Trophoblast cell (in vitro differentiated cells and primary cell): ENCODE measurements around the gene HECW1.

Source experiments
- DNase-seq, 2 donors: peaks; one replicate each; pipeline ENCODE4 v3.0.0-alpha.2; 2016
- H2AFZ ChIP-seq: 2 replicates; pipeline ENCODE4 v1.6.1; 2013; ENCODE audit warnings: low read length, moderate library complexity, mild to moderate bottlenecking; ENCODE audit not compliant: insufficient read depth, poor library complexity
- H2AK5ac ChIP-seq: 2 replicates; pipeline ENCODE4 v1.6.1; 2013; ENCODE audit warnings: mild to moderate bottlenecking, low read length
- H2BK120ac ChIP-seq: 2 replicates; pipeline ENCODE4 v1.6.1; 2013; ENCODE audit warnings: low read length, mild to moderate bottlenecking, moderate library complexity; ENCODE audit not compliant: insufficient read depth, poor library complexity
- H2BK12ac ChIP-seq: 2 replicates; pipeline ENCODE4 v1.6.1; 2013; ENCODE audit warnings: mild to moderate bottlenecking, low read length, moderate library complexity
- H2BK5ac ChIP-seq: 2 replicates; pipeline ENCODE4 v1.6.1; 2013; ENCODE audit warnings: low read length, low read depth, moderate library complexity, mild to moderate bottlenecking; ENCODE audit not compliant: poor library complexity
- H3K14ac ChIP-seq: 2 replicates; pipeline ENCODE4 v1.6.1; 2013; ENCODE audit warnings: mild to moderate bottlenecking, low read length
- H3K18ac ChIP-seq: 2 replicates; pipeline ENCODE4 v1.6.1; 2013; ENCODE audit warnings: mild to moderate bottlenecking, low read length
- H3K23ac ChIP-seq: 2 replicates; pipeline ENCODE4 v1.6.1; 2013; ENCODE audit warnings: low read length
- H3K27ac ChIP-seq: 2 replicates; pipeline ENCODE4 v1.5.1; 2013; ENCODE audit warnings: low read depth, mild to moderate bottlenecking, inconsistent platforms, low read length, moderate library complexity
- H3K27me3 ChIP-seq: 2 replicates; pipeline ENCODE4 v1.6.1; 2013; ENCODE audit warnings: inconsistent platforms, mild to moderate bottlenecking, low read length, moderate library complexity; ENCODE audit not compliant: insufficient read depth
- H3K36me3 ChIP-seq, 2 experiments: 1 replicate in 1 of 2; 2 replicates in 1 of 2; pipeline ENCODE4 v1.6.1; 2013; ENCODE audit warnings: low read length in 2 of 2, mild to moderate bottlenecking in 2 of 2, moderate library complexity in 1 of 2; ENCODE audit not compliant: insufficient read depth in 2 of 2, control insufficient read depth in 1 of 2
- H3K4ac ChIP-seq: 2 replicates; pipeline ENCODE4 v1.6.1; 2013; ENCODE audit warnings: low read depth, mild to moderate bottlenecking, low read length, moderate library complexity
- H3K4me1 ChIP-seq, 2 experiments: 1 replicate in 1 of 2; 2 replicates in 1 of 2; pipeline ENCODE4 v1.6.1; 2013; ENCODE audit warnings: low read length in 2 of 2, mild to moderate bottlenecking in 2 of 2, moderate library complexity in 1 of 2; ENCODE audit not compliant: insufficient read depth in 2 of 2, control insufficient read depth in 1 of 2
- H3K4me2 ChIP-seq: 2 replicates; pipeline ENCODE4 v1.6.1; 2013; ENCODE audit warnings: inconsistent platforms, mild to moderate bottlenecking, low read length, moderate library complexity
- H3K4me3 ChIP-seq: 2 replicates; pipeline ENCODE4 v1.5.1; 2013; ENCODE audit warnings: mild to moderate bottlenecking, low read depth, low read length, inconsistent platforms
- H3K79me1 ChIP-seq: one replicate; pipeline ENCODE4 v1.6.1; 2013; ENCODE audit warnings: low read length
- H3K79me2 ChIP-seq: 2 replicates; pipeline ENCODE4 v1.6.1; 2013; ENCODE audit warnings: low read length, mild to moderate bottlenecking; ENCODE audit not compliant: control insufficient read depth, insufficient read depth, poor library complexity
- H3K9ac ChIP-seq: 2 replicates; pipeline ENCODE4 v1.6.1; 2013; ENCODE audit warnings: mild to moderate bottlenecking, low read length
- H3K9me3 ChIP-seq: 2 replicates; pipeline ENCODE4 v1.6.1; 2013; ENCODE audit warnings: low read depth, mild to moderate bottlenecking, control low read depth, inconsistent platforms, low read length; ENCODE audit not compliant: insufficient read depth
- H4K12ac ChIP-seq: 2 replicates; pipeline ENCODE4 v1.6.1; 2013; ENCODE audit warnings: low read depth, mild to moderate bottlenecking, low read length, moderate library complexity
- H4K8ac ChIP-seq: 2 replicates; pipeline ENCODE4 v1.6.1; 2013; ENCODE audit warnings: low read depth, mild to moderate bottlenecking, low read length, moderate library complexity
- H4K91ac ChIP-seq: one replicate; pipeline ENCODE4 v1.6.1; 2013; ENCODE audit warnings: low read depth, mild to moderate bottlenecking, low read length, moderate library complexity
- WGBS: extraction: QIAGEN DNeasy Blood & Tissue Kit; methylation state at CpG from one replicate; pipeline ENCODE4 v1.1.7; 2013; ENCODE audit warnings: missing lambda C conversion rate; ENCODE audit not compliant: insufficient read length, insufficient coverage; ENCODE audit errors: extremely low coverage; 5-methylcytosine and 5-hydroxymethylcytosine counted together

HECW1 gene

GRCh38 chr7:43456200-43456599, 343.8 kb downstream of the HECW1 start:
- H3K79me2 ChIP-seq = no peaks in the 10 kb centered on the region
- H3K4me3 ChIP-seq = no peak overlapping the region
- no peak overlapping the region for H3K4ac ChIP-seq
- no peak overlapping the region for H3K18ac ChIP-seq
- no peak overlapping the region for H3K4me2 ChIP-seq
- H2AFZ ChIP-seq = no peak overlapping the region
- H3K9ac ChIP-seq = no peak overlapping the region
- H4K12ac ChIP-seq = no peak overlapping the region
- no peak overlapping the region for H3K14ac ChIP-seq
- H3K23ac ChIP-seq = no peak overlapping the region
- H3K9me3 ChIP-seq = no peaks in the 10 kb centered on the region
- no peak overlapping the region for H2BK12ac ChIP-seq
- no peaks in the 10 kb centered on the region for H3K27me3 ChIP-seq
- H3K27ac ChIP-seq = no peak overlapping the region
- no peaks in the 10 kb centered on the region for H3K79me1 ChIP-seq
- WGBS = no CpG with 5 or more reads among the region's 14 CpGs
- peaks cover 0 to 2% of the 10 kb centered on the region in 2 experiments for H3K4me1 ChIP-seq
- H3K36me3 ChIP-seq = no peaks in the 10 kb centered on the region
- no peak overlapping the region for H4K8ac ChIP-seq
- H4K91ac ChIP-seq = no peak overlapping the region
- H2BK5ac ChIP-seq = no peak overlapping the region
- no peak overlapping the region for H2AK5ac ChIP-seq
- no peak for DNase-seq
- H2BK120ac ChIP-seq = no peak overlapping the region

- H3K4me3 ChIP-seq = no peak overlapping the region
- H4K8ac ChIP-seq = no peak overlapping the region
- H3K27ac ChIP-seq = no peak overlapping the region
- H3K23ac ChIP-seq = no peak overlapping the region
- peak; percentile 19 to 76 for DNase-seq
- H3K9ac ChIP-seq = no peak overlapping the region
- H4K91ac ChIP-seq = no peak overlapping the region
- H2AFZ ChIP-seq = no peak overlapping the region
- H3K4me2 ChIP-seq = no peak overlapping the region
- no peak overlapping the region for H3K14ac ChIP-seq
- WGBS = no CpG with 5 or more reads among the region's 4 CpGs
- no peak overlapping the region for H2BK120ac ChIP-seq
- no peaks in the 10 kb centered on the region for H3K79me2 ChIP-seq
- no peak overlapping the region for H2BK12ac ChIP-seq
- no peaks in the 10 kb centered on the region for H3K9me3 ChIP-seq
- no peaks in the 10 kb centered on the region for H3K27me3 ChIP-seq
- H2BK5ac ChIP-seq = no peak overlapping the region
- peaks cover 0 to 2% of the 10 kb centered on the region in 2 experiments for H3K4me1 ChIP-seq
- H3K36me3 ChIP-seq = no peaks in the 10 kb centered on the region
- no peaks in the 10 kb centered on the region for H3K79me1 ChIP-seq
- no peak overlapping the region for H3K4ac ChIP-seq
- no peak overlapping the region for H2AK5ac ChIP-seq
- H3K18ac ChIP-seq = no peak overlapping the region
- H4K12ac ChIP-seq = no peak overlapping the region
Observed at GRCh38 chr7:43458330-43459018, 346.0 kb downstream of the HECW1 start.

GRCh38 chr7:43459019-43459337, 346.5 kb downstream of the HECW1 start:
- Histone ChIP-seq H4K91ac (no peak overlapping the region), H3K36me3 (no peaks in the 10 kb centered on the region), H3K4ac (no peak overlapping the region), H3K4me1 (peaks cover 0 to 2% of the 10 kb centered on the region in 2 experiments), H4K8ac (no peak overlapping the region), H3K79me2 (no peaks in the 10 kb centered on the region), H3K23ac (no peak overlapping the region), H3K4me2 (no peak overlapping the region), H3K9ac (no peak overlapping the region), H2BK120ac (no peak overlapping the region), H3K79me1 (no peaks in the 10 kb centered on the region), H2AK5ac (no peak overlapping the region), H2BK12ac (no peak overlapping the region), H2BK5ac (no peak overlapping the region), H3K9me3 (no peaks in the 10 kb centered on the region), H4K12ac (no peak overlapping the region), H3K27ac (no peak overlapping the region), H3K18ac (no peak overlapping the region), H3K4me3 (no peak overlapping the region), H3K14ac (no peak overlapping the region), H3K27me3 (no peaks in the 10 kb centered on the region), H2AFZ (no peak overlapping the region)
- no peak for DNase-seq
- WGBS = no CpG with 5 or more reads among the region's 4 CpGs

GRCh38 chr7:43460733-43461348, 348.4 kb downstream of the HECW1 start:
- Histone ChIP-seq H4K91ac (no peak overlapping the region), H2BK12ac (no peak overlapping the region), H3K23ac (no peak overlapping the region), H3K79me2 (no peaks in the 10 kb centered on the region), H2BK5ac (no peak overlapping the region), H3K4me2 (no peak overlapping the region), H3K27ac (no peak overlapping the region), H2AK5ac (no peak overlapping the region), H3K36me3 (no peaks in the 10 kb centered on the region), H3K79me1 (no peaks in the 10 kb centered on the region), H3K4me1 (no peaks in the 10 kb centered on the region), H3K4ac (no peak overlapping the region), H3K9ac (no peak overlapping the region), H4K12ac (no peak overlapping the region), H3K9me3 (no peaks in the 10 kb centered on the region), H3K27me3 (no peaks in the 10 kb centered on the region), H2BK120ac (no peak overlapping the region), H3K18ac (no peak overlapping the region), H4K8ac (no peak overlapping the region), H2AFZ (no peak overlapping the region), H3K4me3 (no peak overlapping the region), H3K14ac (no peak overlapping the region)
- WGBS = no CpG with 5 or more reads among the region's 8 CpGs
- no peak for DNase-seq
